Effector CD8-positive, alpha-beta T cell (primary cell): Measurements from ENCODE around the gene NIT1.
A peak's percentile ranks its signal among the peaks of the same experiment; 100 is the strongest.

Experiments
- DNase-seq: peaks from one replicate; lab custom pipeline; 2025; lab: John Stamatoyannopoulos, UW
- total RNA-seq, 4 experiments: gene quantifications; one replicate each; lab custom pipeline; 2026; lab: John Stamatoyannopoulos, UW

The NIT1 gene, protein sequence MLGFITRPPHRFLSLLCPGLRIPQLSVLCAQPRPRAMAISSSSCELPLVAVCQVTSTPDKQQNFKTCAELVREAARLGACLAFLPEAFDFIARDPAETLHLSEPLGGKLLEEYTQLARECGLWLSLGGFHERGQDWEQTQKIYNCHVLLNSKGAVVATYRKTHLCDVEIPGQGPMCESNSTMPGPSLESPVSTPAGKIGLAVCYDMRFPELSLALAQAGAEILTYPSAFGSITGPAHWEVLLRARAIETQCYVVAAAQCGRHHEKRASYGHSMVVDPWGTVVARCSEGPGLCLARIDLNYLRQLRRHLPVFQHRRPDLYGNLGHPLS
- total RNA-seq, result 34.4 to 46.9 (median 42.6) reads per million in 4 experiments

DNA sequence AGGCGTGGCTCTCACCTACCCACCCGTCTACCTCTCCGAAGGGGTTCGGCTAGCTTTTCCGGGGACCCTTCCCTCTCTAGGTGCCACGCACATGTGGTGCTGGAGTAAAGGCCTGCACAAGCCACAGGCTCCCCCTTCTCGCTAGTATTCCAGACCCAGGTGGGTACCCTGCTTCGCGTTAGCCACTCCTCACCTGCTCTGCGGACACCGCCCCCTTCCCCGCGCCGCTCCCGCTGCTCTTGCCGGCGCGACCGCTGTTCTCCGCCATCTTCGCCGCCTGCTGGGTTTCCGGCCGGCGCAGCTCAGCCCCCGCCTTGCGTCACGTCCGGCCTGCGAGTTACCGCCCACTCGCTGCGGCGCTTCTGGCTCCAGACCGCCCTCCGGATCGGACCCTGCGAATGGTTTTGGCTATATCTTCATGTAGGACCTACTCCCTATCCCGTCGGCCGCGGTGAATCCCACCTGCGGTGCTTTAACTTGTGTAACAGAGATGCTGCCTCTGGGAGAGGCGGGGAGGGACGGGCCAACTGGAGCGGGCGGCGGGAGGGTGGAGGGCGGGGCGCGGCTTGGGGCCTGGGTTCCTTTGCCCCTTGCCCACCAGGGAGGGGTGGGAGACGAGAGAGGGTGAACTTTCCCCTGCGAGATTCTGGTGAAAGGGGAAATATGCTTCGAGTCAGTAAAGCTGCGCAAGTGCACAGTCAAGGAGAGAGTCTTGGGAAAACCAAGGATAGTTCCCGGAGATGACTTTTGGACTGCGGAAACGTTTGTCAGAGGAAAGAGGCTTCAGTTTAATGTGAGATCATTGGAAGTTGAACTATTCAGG is at the start of gene NIT1, which contains the start of gene PFDN2:
TSS of gene NIT1 (plus strand) at position 347 of the 823 bp plus-strand sequence. CDS start at position 419, 72 bp downstream.
TSS of gene PFDN2 (minus strand) at position 279 of the 823 bp plus-strand sequence. CDS start at position 268, 11 bp downstream.
- DNase-seq, result peak; percentile 67

DNA sequence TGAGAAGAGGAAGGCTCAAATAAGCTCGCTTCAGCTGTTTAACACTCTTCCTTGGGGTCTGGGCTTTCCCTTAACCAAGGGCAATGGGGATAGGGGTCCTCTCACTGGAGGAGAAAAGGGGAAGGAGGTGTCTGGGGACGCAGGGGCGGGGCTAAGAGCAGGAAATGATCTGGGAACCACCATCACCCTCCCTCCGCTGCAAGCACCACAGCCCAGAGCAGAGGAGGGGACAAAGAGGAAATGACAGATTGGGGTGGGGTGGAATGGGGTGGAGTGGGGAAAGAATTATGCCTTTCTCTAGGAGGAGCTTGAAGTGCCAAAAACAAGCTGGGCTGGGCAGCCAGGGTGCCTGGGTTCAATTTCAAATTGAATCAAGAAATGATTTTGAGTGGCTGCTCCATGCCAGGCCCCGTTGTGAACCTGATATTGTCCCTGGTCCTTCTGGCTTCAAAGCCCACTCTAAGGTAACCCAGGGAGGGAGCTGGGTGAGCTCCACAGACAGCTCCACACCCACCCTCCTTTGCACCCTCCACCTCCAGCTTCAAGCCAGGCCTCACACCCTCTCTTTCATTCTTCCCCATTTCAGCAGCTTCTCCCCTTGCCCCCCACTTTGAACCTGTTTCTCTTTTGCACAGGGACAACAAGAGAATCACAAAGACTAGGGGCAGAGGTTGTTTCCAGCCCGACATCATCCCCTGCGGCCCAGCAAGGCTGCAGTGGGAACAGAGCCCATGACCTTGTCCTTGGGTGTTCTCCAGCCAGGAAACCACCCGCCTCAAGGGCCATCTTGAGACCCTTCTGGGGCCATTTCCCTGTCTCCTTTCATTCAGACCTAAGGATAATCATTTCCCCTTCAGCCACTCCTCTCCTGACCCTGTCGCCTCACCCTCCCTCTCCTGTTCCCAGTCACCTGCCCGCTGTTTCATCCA is 49.3 kb upstream of the NIT1 start:
- peak; percentile 72 for DNase-seq

DNA sequence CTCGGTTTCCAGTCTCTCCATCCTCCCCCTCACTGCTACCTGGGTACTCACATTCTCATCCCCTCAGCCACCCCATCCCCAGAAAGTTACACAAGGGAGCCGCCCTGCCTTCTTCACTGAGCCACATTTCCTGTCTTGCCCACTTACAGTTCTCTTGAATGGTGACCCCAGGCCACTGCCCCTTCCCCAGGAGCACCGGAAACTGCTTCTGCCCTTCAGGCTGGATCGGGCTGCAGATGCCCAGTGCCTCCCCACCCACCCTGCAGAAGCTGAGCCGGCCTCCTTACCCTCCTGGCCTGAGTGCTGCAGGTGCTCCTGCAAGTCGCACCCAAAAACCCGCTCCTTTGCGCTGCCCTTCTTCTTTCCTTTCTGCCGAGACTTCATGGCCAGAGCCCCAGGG is 48.7 kb upstream of the NIT1 start:
- no peak for DNase-seq

DNA sequence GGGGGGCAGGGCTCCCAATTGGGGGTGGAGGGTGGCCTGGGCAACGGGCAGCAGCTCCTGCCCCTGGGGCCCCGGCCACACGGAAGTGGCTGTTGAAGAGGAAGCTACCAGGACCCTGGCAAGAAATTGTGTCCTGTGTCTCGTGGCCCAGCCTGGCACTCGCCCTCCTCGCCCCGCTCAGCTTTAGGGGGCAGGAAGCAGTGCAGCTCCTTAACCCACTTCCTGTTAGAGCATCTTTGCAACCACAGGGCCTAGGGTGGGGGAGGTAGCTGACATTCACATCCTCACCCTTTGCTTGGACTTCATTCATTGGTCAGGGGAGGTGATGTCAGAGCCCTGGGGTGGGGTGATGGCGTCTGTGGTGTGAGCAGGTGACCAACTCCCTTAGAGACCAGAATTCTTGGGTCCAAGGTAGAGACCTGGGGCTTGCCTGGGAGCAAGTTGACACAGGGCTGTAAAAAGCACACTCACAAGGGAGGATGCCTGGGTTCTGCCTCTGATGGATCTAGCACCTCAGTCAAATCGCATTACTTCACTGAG is 48.1 kb upstream of the NIT1 start, which contains the start of gene ARHGAP30:
TSS of gene ARHGAP30 (minus strand) at position 161 of the 540 bp plus-strand sequence. CDS start 267 bp downstream, outside the sequence.
- DNase-seq, result peak; percentile 56

DNA sequence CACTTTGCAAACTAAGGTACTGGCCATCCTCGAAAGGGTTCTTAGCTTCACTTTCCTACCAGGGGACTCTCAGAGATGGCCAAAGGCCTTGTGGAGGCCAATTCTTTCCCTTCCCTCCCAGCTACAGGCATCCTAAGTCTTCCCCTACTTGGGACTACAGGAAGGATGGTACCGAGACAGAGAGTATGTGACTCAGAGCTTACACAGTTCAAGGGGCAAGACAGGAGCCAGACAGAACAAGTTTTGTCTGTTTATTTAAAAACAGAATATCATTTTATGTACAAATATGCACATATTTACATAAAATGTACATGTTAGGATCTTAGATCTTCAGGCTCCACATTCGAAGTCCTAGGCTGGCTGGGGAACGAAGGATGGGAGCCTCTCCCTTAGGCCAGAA is 47.1 kb upstream of the NIT1 start:
- no peak for DNase-seq

DNA sequence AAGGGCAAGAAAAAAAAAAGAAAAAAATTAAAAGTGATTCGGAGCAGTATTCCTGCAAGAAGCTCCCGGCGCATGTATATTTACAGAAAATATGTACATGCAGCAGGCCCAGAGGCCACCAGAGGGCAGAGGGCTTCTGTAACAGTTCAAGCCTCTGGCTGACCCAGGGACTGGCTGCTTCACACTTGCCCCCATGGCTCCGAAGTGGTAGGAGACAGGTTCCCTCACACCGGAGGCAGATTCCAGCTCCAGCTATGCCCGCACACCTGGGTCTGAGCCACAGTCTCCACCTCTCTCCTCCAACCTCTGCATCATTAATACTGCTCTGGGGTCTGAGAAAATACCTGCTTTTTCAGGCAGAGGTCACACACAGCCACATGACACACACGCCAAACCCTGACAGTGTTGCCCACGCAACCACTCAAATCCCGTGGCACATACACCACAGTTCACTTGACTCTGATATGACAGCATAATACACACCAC is 46.0 kb upstream of the NIT1 start:
- peak; percentile 25 for DNase-seq

DNA sequence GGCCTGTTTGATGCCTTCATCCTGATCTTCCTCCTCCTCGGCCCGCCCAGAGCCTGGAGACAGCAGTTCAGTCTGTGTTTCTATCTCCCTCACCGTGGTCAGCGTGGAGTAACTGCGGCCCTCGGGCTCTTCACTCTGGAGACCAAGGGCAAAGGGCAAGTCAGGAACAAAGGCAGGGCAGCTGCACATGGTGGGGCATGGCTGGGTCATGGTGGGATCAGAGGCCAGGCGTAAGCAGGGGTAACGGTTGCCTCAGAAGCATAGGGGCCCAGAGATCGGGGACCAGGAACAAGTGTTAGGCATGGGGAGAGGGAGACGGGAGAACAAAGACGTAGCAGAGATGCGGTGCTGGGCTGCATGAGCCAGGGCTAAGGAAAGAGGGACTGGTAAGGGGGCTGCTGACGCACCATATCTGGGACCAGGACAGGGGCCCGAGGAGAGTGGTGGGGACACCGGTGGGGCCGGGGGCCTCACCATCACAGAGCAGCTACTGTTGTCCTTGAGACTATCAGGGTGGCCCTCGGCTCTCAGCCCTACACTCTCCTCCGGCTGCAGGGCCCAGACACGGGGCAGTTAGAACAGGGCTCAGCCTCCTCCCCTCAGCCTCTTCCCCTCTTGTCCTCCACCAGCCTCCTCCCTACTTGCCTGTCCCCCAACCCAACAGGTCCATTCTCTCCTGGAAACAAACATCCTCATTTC is 45.0 kb upstream of the NIT1 start:
- no peak for DNase-seq

DNA sequence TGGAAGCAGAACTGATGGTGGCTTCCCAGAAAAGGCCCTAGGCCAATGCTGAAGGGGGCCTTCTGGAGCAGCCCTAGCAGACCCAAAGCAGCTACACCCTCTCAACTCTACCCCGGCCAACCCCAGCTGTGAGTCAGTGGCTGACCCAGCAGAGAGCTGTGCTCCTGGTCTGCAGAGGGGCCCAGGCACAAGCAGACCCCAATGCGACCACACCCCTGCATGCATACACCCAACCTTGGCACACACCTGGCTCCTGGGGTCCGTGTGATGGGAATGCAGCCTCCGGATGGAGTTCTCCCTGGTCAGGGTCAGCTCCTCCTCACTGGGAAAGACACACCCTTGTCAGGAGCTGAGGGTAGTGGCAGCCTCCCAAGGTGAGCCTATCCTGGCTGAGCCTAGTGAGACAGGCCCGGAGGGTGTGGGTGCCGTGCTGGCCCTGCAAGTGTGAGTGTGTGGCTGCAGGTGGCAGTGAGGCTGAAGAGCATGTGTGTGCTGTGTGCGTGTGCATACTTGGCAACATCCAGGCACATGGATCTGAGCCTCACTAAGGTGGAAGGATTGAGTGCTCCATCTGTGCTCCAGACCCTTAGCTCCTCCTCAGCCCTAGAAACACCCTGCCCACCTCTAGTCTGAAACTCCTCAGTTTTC is 44.3 kb upstream of the NIT1 start:
- DNase-seq, result no peak

DNA sequence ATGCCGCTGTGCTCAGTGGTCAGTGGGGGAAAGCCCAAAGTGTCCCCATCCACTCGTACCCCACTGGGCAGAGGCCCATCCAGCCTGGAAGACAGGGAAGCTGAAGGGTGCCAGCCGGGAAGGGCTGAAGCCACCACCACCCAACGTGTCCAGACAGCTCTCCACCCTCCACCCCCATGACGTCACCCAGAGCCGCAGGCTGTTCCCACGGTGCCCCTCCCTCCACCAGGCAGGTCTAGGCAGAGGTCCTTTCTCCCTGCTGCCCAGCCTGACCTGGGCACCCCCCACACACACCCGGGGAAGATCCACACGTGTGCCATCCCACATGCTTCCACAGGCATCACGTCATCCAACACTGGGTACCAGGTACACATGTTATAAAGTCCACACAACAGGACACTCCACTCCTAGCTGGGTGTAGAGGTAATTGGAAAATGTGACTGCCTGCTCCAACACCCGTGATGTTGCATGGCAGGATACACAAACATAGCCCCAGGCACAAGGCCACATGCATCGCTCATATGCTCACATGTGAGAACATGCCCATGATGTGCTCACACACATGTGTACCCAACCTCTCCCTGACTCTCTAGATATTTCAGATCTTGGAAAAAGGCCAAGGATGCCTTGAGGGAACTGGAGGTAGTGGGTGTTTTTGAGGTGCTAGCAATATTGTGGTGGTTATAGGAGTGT is 43.1 kb upstream of the NIT1 start:
- no peak for DNase-seq

DNA sequence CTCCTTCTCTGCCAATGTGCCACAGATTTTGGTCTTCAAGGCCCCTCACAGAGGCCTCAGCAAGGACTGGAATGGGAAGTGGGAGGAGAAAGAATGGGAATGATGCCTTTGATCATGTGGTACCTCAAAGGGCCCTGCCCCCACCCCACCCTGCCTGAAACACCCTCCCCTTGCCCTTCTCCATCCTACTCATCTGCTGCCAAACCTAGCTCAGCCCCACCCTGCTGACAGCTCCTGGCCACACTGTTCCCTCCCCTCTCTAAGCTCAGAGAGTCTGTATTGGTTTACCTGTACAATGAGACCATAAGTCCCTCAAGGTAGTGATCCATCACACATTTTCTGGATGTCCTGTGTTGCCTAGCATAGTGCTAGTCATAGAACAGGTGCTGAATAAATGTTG is 41.5 kb upstream of the NIT1 start:
- no peak for DNase-seq

DNA sequence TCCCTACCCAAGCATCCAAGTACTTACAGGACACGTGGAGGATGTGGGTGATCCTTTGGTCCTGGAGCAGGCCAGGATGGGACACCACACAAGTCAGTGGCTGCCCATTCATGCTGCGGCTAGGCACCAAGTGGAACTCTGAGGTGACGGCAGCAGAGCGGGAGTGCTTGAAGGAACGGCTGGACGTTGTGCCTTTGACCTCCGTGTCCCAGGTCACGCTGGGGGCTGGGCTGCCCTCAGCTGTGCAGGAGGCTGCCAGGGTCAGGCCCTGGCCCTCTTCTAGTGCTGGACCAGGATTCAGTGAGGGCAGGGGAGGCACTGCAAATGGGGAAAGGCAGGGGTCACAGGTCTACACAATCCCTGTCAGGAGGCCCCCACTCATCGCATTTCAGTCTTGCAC is 40.5 kb upstream of the NIT1 start:
- no peak for DNase-seq

DNA sequence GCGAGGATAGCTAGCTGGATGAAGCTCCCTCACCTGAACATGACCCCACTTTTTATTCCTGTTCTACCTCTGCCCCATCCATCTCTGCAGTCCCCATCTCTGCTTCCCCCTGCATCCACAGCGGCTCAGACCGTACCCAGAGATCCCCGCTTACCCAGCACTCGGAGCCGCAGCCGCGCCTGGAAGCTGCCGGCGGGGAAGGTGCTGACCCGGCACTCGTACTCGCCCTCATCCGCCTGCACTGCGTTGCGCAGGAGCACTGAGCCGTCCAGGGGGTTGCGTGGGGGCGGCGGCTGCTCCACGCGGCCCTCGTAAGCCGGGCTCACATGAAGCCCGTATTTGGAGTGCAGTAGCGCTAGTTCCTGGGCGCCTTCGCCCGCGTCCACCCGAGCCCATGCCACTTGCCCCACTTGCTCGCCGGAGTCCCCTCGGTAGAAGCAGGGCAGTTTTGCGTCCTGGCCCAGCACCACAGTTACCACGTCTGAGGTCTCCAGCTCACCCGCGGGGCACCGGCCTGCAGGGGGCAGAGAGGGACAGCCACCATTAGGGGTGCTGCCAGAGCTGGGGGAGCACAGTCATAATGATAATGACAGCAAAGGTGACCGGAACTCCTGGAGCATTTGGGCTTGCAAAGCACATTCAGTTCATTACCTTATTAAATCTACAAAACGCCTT is 38.3 kb upstream of the NIT1 start:
- DNase-seq, result no peak

DNA sequence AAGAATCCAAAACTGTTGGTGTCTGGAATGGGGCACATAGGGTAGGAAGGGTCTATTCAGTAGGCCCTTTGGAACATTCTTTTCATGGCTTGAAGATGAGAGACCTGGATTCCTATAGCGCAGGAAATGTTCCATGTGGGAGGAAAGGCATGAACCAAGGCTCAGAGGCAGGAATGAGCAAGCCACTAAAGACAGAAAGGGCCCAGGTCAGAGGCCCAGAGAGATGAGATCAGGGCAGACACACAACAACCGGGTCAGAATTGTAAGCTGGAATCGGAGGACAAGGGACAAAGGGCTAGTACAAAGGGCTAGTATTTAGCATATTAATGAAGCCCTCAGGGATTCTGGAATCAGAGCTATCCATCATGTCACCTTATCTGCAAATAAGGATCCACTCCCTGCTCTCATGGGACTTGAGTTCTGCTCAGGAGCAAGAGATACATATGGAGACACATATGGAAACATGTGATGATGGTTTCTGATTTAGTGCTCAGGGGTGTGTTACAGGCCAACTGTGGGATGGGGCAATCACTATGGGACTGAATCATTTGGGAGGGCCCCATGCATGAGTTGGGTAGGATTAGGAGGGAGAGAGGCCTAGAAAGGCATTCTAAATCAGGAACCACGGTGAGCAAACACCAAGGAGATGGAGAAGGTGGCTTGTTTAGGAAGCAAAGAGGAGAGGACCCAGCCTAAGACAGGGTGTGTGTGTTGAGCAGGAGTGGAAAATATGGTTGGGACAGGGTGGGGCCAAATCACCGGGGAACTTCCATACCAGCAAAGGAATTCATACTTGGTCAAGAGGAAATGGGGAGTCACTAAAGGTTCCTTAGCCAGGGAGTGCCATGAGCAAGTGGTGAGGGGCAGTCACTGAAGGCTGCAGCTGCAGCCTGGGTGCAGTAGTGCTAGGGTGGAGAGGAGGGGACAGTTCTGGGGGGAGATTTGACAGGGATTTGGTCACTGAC is 37.2 kb upstream of the NIT1 start:
- DNase-seq, result no peak

DNA sequence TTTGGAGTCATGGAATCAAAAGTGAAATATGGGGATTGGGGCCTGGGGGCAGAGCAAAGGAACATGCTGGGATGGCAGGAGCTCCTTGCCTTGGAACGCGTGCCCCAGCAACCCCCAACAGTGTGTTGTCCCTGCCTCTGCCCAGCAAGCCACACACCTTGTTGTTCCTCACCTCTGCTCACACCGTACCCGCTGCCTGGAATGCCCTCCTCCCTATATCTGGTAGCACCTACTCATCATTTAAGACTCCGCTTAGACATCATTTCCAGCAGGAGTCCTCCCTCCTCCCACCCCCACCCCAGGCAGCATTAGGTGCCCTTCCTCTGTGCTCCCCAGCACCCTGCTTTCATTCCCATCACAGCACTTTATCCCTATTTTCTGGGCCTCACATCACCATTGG is 36.4 kb upstream of the NIT1 start:
- DNase-seq, result no peak

DNA sequence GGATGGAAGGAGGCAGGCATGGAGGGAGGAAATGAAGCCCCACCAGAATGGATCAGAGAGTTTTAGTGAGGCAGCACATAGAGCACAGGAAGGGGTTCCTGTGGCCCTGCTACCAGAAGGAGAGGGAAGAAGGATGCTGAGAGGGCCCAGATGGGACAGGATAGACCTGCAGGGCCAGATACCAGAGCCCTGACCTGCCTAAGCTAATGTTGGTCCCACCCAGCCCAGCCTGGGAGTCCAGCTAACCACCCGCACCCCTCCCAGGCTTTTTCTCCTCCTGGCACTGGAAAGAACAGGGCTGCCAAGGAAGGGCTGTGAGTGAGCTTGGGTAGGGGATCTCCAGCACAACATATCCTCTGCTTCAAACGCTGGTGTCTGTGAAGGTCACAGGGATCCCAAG is 35.4 kb upstream of the NIT1 start:
- DNase-seq, result no peak

DNA sequence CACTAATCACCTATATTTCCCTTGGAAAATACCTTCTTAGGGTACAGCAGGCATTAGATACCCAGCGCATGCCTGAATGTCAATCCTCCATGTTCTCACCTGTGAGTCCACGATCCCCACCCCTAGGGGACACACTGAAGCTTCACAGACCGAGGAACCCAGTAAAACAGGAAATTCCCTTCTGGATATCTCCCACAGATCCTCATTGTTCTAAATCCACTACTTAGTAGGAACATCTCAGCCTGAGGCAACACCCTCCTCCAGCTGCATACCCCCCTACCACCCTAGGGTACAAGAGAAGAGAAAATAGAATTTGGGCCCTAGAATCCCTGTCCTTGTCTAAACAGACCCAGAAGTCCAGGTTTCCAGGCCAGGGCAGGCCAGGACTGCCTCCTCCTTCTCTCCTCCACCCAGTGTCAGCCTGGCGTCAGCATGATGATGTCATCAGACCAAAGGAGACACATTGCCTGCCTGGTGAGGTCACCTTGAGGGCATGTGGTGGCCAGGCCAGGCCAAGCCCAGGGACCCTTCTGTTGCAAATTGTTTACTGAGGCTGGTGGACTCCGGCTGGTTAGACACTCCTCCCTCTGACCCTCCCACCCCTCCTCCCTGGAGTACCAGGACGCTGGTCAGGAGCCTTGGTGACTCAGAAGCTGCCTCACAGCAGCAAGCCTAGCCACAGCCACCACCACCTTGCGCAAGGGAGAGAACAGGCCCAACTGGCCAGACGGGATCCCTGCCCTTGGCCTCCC is 34.7 kb upstream of the NIT1 start:
- no peak for DNase-seq
